ENCODE measurements around the gene UGT1A7. TPM values are rescaled to one million over a fixed set of nuclear protein-coding genes. Genes with fewer than 3 reads are reported as not detected.

UGT1A7 gene
- total RNA-seq, 1 experiment from 2014 or later = not detected

DNA sequence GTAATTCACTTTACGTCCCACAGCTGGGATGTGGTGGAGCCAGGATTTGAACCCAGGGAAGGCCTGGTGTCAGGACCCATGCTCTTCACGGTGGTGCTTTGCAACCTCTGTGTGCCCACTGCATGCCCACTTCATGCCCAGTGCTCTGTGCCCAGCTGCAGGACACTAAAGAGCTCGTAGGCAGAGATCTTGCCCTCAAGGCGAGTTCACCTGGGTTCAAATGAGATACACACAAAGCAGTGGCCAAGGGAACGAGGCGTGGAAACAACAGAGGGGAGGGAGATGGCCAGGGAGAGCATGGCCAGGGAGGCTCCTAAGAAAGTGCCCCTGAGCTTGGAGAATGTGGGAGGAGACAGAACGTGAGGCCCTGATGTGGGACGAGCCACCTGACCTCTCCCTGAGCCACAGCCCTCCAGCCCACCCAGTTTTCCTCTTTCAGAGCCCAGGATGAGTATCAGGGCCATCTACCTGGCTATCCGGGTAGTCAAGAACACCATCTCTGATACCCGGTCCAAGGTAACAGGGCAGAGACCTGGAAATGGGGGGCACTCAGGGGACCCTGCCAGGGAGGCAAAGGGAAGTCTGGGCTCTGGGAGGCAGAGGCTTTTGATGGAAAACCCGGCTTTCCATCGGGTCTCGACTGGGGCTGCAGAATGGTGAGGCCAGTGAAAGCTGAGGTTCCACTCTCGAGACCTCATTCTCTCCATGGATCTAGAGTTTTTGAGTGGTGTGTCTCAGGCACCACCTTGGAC lies 116.8 kb downstream of the UGT1A7 start:
- DNase-seq (ENCODE audit: low read depth) = no peak

DNA sequence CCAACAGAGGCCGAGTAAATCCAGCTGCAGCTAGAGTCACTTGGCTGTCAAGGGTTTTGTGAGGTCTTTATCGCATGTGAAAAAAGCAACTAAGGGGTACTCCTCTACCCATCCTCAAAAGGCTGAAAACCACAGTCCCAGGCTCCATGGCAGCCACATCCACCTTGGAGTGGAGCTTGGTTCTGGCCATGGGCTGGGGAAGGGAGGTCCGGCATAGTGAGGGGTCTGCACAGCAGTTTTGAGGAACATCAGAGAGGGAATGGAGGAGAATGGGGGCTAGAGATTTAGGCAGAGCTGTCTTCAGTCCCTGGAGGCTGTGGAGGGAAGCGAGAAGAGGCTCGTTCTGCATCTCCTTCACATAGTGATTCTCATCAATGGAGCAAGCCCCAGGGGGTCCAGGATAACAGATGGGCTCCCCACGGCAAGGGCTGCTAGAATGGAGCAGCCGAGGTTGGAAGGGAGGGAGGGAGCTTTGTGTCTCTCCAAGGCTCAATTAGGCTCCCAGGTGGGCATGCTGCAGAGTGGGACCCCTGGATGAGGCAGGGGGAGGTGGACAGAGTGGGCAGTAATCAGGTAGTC lies 117.5 kb downstream of the UGT1A7 start:
- no peak for DNase-seq (ENCODE audit: low read depth)

DNA sequence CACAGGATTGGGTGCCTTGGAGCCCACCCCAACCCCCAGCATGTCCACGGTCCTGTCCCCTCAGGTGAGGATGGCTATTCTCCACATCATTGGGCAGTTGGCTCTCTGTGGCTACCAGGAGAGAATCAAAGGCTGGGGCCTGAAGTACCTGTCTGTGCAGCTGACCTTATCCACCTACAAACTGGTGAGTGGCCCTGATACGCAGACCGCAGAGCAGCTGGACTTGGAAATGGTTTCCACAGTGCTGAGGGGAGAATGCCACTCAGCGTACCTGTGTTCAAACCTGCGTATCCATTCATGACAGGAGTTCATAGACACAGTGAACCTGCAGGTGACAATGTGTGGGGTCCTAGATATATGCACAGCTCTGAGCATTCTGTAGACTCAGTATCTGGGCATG lies 118.0 kb downstream of the UGT1A7 start:
- DNase-seq (ENCODE audit: low read depth) = no peak

DNA sequence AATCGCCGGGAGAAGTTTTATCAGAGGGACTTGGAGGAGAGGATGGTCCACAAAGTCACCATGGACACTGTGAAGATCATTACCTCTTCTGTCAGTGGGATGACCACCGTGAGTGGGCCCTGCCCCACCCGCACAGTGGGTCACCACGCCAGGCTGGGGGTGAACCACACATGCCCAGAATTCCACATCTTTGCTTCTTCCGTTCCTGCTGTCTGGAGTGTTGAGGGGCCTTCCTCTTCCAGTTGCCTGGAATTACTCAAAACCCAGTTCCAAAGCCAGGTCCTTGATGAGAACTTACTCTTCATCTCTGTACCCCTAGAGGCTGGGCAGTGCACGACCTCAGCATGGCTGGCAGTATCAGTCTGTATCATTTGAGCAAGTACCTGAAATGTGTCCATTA lies 118.5 kb downstream of the UGT1A7 start:
- no peak for DNase-seq (ENCODE audit: low read depth)

DNA sequence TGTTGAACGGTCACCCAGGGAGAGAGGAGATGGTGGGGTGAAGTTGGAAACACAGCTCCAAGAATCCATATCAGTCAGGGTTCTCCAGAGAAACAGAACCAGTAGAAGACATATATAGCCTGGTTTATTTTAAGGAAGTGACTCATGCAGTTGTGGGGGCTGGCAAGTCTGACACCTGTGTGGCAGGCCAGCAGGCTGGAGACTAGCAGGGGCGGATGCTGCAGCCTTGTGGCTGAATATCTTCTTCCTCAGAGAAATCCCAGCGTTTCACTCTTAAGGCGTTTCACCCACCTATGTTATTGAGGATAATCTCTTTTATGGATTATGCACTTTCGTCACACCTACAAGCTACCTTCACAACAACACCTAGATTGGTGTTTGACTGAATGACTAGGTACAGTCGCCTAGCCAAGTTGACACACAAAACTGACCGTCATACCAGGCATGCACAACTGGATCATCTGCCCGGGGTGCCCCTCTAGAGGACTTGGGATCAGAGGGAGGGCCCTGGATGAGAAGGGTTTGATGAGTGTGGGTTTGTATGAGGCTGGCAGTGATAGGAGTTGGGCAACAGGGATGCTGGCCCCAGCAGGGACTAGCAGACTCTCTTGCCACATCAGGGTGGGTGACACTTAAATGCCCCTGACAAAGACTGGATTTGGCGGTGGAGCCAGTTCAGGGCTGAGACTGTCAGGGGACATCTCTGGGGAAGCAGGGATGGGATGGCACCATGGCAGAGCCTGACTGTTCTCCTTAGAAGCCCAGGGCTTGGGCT lies 119.8 kb downstream of the UGT1A7 start:
- DNase-seq (ENCODE audit: low read depth) = peak; percentile 79

DNA sequence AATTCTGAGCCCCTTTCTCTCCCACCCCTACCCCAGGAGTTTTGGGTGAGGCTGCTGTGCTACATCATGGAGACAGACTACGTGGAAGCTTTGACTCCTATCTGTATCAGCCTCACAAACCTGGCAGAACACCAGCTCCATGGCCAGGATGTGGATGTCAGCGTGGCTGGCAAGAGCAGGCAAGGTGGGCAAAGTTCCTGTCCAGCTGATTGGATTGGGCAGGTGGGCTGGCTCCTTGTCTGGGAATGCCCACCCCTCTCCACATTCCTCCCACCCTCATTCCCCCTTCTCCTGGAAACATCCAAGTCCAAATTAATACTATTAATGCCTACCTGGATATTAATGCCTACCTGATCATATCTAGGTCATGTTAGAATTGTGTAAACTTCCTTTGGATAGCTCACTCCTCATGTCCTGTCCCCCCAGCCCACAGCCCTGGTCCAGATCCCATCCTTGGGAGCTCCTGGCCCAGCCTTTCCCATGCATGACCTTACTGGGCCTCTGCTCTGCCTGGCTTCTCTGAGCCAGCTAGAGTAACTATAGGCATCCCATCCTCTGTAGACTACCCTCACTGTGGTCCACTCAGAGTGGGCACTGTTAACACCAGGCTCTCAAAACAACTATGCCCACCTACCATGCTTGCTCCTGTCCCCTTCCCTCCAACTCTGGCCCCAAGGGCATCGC lies 120.6 kb downstream of the UGT1A7 start:
- no peak for DNase-seq (ENCODE audit: low read depth)

DNA sequence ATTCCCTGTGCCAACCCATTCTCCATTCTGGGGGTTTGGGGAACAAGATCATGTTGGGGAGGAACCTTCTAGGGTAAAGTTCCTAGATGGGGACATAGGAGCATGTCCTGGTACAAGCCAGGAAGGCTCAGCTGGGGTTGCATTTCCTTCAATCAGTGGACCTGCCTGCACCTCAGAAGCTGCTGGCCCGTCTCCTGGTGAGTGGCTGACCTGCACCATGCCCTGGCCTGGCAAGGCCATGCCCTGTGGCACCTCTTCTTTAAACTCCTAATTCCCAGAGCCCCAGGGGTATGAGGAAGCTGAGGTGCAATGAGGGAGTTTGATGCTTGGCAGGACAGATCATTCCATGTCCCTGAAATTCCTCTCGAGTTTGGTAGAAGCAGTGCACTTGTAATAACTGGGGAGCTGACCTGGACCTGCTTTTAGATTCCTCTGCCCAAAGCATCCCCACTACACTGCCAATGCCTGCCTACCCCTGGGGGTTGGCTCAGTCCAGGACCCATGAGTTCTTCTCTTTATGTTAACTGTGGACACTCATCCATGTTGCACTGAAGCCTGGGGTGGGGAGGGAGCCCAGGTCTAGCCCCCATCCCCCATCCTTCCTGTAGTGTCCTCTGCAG lies 121.7 kb downstream of the UGT1A7 start:
- DNase-seq (ENCODE audit: low read depth) = no peak

DNA sequence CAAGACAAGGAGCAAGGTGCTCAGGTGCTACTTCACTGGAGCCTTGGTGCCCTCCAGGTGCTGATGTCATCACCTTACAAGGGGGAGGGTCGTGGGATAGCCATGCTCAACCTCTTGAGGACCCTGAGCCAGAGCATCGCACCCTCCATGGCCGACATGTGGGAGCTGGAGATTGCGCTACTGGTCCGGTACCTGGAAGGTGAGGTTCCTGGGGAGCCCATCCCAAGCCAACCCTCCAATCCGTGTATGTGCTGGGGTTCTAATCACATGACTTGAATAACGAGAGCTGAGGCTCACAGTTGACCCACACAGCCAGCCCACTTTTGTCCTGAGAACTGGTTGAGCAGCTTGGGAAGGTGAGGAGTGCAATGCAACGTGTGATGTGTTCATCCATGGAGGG lies 122.3 kb downstream of the UGT1A7 start:
- no peak for DNase-seq (ENCODE audit: low read depth)

DNA sequence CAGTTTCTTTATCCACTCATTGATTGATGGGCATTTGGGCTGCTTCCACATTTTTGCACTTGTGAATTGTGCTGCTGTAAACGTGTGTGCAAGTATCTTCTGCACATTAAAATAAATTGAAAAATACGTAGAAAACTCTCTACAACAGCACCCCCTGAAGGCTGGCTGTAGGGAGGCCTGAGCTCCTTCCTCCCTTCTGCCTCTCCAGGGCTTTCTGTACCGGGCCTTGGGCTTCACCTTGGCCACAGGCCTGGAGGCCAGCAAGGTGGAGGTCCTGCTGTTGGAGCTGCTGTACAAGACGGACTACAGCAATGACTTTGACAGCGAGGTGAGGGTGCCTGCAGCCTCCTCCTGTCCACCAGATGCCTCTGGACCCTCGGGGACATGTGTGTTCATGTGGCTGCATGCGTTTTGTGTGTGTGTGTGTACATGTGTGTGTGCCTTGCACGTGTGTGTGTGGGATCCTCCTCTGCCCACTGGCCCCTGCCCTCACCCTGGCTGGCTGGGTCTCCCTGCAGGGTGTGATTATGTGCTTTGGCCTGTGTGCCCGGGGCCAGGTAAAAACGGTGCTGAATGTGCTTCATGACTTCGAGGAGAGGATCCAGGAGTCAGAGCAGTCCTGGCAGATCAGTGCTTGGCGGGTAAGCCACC lies 125.6 kb downstream of the UGT1A7 start:
- DNase-seq (ENCODE audit: low read depth) = no peak

DNA sequence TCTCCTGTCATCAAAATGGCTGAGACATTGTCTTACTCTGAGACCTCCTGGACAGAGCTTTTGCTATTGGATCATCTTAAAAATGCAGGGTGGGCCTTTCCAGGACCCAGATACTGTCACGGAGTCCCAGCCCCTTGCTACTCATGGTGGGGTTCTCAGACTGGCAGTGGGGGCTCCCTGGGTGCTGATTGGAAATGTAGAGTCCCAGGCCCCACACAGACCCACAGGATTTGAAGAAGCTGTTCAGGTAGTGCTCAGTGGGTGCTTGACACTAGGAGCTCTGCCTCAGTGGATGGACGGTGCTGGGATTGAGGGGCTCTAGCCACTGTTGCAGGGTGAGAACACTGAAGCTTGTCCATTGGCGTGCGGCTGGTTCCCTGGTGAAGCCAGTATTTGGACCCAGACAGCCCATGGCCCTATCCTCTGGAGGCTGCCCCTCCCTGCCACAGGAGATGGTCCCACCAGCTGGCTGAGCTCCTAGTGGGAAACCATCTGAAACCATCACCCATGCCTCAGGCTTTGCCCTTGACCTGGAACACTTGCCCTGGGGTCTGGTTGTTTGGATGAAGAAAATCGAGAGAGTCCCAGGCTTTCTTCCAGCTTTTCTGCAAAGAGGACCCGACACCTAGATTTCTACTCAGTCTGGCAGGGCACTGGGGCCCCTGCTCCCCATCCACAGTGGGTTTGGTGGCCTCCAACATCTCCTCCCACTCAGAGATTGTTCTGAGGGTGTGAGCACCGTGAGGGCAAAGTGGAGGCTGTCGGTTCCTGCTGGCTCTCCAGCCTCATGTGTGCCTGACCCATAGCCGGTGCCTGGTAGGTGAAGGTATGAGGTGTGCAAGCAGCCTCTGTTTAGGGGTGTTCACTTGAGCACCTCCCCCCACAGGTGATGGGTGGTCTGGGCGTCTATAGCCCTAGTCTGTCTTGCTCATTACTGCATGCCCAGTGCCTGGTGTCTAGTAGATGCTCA lies 126.5 kb downstream of the UGT1A7 start:
- no peak for DNase-seq (ENCODE audit: low read depth)

DNA sequence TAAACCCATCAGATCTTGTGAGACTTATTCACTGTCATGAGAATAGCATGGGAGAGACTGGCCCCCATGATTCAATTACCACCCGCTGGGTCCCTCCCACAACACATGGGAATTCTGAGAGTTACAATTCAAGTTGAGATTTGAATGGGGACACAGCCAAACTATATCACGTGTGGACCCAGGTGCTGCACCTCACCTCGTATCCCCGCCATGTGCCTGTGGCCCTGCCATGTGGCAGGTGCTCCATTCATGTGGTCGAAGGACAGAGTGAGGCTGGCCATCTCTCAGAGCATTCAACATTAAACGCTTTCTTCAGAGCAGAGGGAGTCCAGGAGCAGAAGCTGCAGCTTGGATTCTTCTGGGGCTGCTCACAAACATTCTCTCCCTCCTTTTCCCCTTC lies 128.7 kb downstream of the UGT1A7 start:
- DNase-seq (ENCODE audit: low read depth) = no peak

DNA sequence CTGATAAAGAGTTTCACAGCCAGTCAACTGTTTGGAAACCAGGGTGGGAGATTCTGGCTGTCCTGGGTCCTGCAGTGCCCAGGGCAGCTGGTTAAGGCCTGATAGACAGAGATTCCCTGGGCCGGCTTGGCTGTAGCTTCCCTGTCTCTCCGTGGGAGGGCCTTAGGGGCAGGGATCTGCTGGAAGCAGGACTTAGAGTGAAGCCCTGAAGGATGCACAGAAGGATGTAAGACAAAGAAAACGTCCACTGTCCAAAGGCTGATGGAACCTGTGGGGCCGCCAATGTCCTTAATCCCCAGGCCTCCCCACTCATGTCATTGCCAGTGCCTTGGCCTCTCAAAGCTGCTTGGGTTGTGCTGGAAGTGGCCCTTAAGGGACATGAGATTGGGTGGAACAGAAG lies 129.4 kb downstream of the UGT1A7 start:
- no peak for DNase-seq (ENCODE audit: low read depth)

DNA sequence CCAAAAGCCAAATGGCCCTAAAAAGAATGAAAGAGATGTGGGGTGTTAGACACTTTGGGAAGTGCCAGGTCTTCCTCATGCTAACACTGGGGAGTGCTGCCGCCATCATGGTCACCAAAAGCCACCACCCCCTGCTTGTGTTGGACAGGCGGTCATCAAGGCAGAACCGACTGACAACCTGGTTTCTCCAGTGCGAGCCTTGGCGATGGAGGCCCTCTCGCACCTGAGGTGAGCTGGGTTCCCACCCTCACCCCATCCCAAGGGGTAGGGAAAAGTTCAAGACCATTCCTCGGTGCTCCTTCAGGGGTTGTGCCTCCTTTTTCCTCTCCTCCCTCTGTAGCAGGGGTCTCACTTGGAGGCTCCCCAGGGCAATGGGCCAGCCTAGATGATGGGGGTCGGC lies 130.0 kb downstream of the UGT1A7 start:
- no peak for DNase-seq (ENCODE audit: low read depth)

DNA sequence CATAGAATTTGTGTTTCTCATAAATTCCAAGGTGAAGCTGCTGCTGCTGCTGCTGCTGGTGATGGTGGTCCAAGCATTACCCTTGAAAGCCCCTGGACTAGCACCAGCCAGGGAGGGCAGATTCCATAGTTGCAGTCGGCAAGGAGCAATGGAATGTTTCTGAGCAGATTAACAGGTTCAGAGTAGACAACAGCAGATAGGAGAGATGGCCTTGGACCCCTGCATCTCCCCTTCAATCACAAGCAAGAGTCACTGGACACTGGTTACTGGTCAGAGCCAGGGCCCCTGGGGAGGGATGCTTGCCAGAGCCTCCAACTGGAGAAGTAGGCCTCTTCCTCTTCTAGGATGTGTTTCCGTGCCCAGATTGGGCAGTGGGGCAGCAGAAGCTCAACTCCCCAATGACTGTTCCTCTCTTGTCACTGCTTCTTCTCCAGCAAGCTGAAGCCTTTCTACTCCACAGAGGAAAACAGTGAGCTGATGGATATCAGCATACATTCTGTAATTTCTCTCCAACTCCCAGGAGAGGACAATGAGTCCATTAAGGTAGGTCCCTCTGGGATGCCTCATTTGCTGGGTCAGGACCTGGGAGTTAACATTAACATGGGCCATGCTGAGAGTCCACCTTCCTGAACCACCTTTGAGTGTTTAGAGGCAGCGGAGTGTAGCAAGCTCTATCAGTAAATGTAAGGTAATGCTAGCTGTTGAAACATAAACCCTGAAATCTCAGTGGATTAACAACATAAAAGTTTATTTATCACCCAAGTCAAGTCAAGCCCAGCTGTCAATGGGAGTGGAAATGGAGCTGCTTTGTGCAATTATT lies 131.7 kb downstream of the UGT1A7 start:
- DNase-seq (ENCODE audit: low read depth) = no peak

DNA sequence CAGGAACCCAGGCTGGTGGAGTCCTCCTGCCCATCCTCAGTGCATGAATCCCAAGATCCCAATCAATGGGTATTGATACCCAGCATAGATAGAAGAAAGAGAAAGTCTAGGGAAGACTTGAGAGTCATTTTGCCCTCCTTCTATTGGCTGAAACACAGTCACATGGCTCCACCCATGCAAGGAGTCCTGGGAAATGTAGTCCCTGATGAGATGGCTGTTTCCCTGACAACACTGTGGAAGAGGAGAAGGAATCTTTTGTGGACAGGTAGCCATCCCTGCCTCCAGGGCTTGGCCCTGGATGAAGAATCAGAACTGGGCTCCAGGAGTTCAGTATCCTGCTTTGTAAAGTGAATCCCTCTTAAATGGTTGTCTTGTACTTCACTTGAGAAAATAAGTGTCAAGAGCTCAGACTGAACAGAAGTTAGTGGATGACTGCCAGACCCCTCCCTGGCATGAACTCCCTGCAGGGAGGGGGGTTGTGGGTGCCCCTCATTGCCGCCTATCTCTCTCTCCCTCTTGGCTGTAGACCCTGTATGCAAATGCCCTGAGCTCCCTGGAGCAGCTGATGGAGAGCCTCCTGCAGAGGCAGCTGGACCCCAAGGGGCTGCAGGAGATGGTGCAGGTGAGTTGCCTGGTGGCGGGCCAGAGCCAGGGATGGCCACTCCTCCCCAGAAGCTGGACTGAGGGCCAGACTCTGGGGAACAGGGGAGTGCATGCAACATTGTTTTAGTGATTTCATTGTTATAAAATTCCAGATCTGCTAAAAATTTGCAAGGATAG lies 132.5 kb downstream of the UGT1A7 start:
- DNase-seq (ENCODE audit: low read depth) = no peak

DNA sequence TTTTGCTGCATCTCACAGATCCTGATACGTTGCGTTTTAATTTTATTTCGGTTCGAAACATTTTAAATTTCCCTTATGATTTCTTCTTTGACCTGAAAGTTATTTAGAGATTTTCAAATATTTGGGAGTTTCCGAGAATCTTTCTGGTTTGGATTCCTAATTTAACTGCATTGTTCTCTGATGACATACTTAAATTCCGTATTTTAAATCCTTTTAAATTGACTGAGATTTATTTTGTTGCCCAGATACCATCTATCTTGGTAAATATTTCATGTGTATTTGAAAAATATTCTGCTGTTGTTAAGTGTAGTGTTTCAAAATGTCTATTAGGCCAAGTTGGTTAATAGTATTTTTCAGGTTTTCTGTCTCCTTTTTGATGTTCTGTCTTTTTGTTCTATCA lies 134.2 kb downstream of the UGT1A7 start:
- DNase-seq (ENCODE audit: low read depth) = no peak

DNA sequence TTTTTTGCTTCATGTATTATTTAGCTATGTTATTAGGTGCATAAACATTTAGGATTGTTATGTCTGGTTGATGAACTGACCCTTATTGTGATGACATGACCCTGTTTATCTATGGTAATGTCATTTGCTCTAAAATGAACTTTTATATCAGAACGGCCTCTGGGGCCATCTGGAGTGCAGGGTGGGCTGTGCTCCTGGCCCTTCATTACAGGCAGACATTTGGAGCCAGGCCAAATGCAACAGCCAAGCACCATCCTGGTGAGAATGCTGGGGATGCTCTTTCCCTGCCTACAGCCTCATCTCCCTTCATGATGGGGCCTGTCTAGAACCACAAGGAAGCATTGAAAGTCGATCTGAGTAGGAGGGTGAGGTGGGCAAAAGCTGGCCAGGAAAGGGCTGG lies 134.6 kb downstream of the UGT1A7 start:
- no peak for DNase-seq (ENCODE audit: low read depth)

DNA sequence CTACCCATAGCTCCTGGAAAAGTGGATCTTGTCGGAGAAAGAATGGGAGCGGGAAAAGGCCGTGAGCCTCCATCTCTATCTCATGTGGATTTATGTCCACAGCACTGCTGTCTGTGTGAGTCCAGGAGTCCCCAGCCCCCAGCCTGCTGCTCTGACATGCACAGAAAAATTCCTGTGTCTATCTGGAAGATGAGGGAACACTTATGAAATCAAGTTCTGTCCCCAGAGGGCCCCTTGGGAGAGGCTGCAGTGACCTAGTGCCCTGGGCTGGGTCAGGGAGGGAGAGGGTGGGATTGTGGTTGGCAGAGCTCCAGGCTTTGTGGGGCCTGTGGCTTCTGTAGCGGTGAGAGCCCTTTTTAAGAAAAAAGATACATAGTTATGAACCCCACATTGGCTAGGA lies 135.1 kb downstream of the UGT1A7 start:
- no peak for DNase-seq (ENCODE audit: low read depth)
